GM19099 (cell line): ENCODE measurements around the gene REL.

Experiments used
- POLR2A ChIP-seq: IDR thresholded peaks from 3 replicates; pipeline ENCODE4 v1.6.1; 2011; ENCODE audit warnings: low read depth; ENCODE audit not compliant: insufficient read length; ENCODE audit errors: extremely low read depth

Gene REL

DNA sequence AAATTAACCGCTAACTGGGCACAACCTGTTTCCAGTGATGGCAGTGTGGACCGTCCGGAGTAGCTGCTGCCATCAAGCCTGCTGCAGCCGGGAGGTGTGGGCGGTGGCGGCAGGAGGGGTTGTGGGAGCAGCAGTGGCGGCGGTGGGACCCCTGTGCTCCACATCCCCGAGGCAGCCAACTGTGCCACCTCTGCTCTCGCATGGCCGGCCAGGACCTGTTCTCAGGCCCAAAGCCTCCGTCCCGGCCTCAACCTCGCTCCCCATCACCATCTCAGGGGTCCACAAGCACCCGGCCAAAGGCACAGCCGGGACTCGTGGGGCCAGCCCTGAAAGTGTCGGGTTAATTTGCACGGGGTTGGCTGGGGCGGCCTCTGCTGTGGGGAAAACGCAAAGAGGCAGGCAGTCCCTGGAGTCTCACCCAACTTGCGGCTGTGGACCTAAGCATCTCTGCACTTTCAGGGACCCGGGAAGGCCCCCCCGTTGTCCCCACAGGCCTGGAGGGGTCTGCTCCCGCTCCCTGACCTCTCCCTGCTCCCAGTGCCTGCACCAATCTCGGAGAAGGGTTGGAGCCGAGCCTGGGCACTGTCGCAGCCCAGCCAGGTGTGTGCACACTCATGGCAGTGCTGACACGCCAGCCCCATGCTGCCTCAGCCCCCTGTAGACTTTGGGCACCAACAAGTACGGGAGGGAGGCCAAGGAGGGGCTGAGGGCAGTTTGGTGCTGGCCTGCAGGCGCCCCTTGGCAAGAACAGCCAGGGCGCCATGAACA lies 91.7 kb downstream of the REL start:
- peak; percentile 3 for TF ChIP-seq POLR2A

DNA sequence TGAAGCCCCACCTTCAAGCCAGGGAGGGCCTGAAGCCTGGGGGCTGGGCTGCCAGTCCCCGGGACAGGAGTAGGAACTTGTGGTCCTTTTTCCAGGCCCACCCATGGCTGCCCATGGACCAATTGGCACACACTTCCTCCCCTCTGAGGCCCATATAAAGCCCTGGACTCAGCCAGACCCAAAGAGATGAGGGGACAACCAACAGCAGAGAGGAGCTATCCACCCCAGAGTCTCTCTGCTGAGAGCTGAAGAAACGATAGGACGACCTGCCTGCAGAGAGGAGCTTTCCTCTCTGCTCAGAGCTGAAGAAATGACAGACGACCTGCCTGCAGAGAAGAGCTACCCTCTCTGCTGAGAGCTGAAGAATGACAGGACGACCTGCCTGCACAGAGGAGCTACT lies 92.3 kb downstream of the REL start:
- TF ChIP-seq POLR2A: no peak

DNA sequence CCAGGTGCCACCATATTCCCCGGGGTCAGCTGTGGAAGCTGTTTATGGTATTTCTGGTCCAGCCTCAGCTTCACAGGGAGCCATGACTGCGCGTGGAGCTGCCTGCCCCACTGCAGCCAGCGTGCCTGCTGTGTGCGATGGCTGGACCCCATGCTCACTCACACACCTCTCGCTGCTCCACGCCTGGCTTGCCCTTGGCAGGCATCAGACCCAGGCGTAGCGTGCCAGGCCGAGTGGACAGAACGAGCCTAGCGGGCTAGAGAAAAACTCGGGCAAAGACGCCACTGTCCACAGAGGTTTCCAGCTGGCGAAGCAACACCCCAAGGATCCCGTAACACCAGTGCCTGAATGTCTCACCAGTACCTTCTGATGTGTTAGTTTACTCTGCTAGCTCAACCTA lies 93.3 kb downstream of the REL start:
- no peak for TF ChIP-seq POLR2A
